Ishikawa (cell line): ENCODE results near the gene MYO5A.

Source experiments
- CEBPB ChIP-seq: IDR thresholded peaks from 2 replicates; pipeline ENCODE4 v1.6.1; 2012
- CREB1 ChIP-seq: IDR thresholded peaks from 2 replicates; pipeline ENCODE4 v1.6.1; 2012; ENCODE audit warnings: low read depth
- EGR1 ChIP-seq: IDR thresholded peaks from 2 replicates; pipeline ENCODE4 v1.6.1; 2012
- EP300 ChIP-seq: IDR thresholded peaks from 2 replicates; pipeline ENCODE4 v1.6.1; 2012; ENCODE audit warnings: borderline replicate concordance
- FOXM1 ChIP-seq: IDR thresholded peaks from 2 replicates; pipeline ENCODE4 v1.6.1; 2012; ENCODE audit warnings: low read depth, borderline replicate concordance
- NFIC ChIP-seq: IDR thresholded peaks from 2 replicates; pipeline ENCODE4 v1.6.1; 2012
- RAD21 ChIP-seq: IDR thresholded peaks from 2 replicates; pipeline ENCODE4 v1.6.1; 2012; ENCODE audit warnings: low read depth
- TAF1 ChIP-seq: IDR thresholded peaks from 2 replicates; pipeline ENCODE4 v1.6.1; 2012; ENCODE audit warnings: low read depth, mild to moderate bottlenecking
- TCF12 ChIP-seq: IDR thresholded peaks from 2 replicates; pipeline ENCODE4 v1.6.1; 2012; ENCODE audit warnings: low read depth
- TEAD4 ChIP-seq: IDR thresholded peaks from 2 replicates; pipeline ENCODE4 v1.6.1; 2012
- YY1 ChIP-seq: IDR thresholded peaks from 2 replicates; pipeline ENCODE4 v1.6.1; 2012; ENCODE audit warnings: low read depth
- ZBTB7A ChIP-seq: IDR thresholded peaks from 2 replicates; pipeline ENCODE4 v1.6.1; 2012; ENCODE audit warnings: low read depth
- TF ChIP-seq, protein P1 (sequence below): IDR thresholded peaks from 2 replicates; pipeline ENCODE4 v1.6.1; 2012; ENCODE audit warnings: low read depth, mild to moderate bottlenecking
- TF ChIP-seq, protein P2 (sequence below): IDR thresholded peaks from 2 replicates; pipeline ENCODE4 v1.6.1; 2012
- TF ChIP-seq, protein P3 (sequence below): IDR thresholded peaks from 2 replicates; pipeline ENCODE4 v1.6.1; 2012

Gene MYO5A

DNA sequence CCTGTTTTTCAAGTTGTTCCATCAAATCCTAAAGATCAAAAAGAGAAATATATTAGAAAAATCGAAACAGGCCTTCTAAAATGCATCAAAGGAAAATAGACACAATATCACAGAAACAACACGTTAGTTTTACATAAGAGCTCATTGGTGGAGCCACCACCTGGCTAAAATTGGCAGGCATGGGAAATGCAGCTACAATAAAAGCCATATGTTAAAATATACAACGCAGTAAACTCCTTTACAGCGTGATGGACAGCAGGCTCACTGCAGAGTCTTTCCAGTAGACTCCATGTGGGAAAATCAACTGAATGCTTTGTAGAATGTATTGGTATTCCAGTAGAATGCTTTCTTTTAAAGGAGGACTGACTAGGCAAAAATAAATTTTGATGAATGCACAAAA lies 192.2 kb downstream of the MYO5A start:
- TF ChIP-seq RAD21 (peak; percentile 12; the same call in 1 of the 2 replicates), NFIC (no peak), EP300 (no peak), TAF1 (no peak)

DNA sequence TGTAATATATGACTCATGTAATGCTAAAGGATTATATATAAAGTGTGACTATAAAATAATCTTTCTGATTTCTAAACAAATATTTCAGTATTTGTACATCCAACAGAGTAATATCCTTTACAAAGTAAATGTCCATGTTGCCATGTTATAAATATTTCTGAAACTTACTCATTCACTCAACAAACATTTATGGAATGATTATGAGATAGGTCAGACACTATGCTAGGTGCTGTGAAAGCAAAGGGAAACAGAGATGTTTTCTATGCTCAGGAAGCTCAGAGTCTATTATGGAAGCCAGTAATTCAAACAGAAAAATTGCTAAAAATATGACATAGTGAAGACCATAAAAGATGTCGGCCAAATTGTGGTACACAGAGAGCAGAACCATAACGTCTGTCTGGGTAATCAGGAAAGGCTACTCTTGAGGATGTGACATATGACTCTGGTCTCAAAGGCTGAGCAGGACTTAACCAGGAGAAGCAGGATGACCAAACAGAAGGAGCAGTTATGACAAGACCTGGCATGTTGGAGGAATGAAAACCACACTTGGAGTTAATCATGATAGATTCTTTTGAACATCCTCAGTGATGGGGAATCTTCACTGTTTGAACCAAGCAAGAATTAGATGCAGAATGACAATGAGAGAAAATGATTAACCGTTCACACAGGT lies 194.1 kb downstream of the MYO5A start:
- TF ChIP-seq, protein P1, sequence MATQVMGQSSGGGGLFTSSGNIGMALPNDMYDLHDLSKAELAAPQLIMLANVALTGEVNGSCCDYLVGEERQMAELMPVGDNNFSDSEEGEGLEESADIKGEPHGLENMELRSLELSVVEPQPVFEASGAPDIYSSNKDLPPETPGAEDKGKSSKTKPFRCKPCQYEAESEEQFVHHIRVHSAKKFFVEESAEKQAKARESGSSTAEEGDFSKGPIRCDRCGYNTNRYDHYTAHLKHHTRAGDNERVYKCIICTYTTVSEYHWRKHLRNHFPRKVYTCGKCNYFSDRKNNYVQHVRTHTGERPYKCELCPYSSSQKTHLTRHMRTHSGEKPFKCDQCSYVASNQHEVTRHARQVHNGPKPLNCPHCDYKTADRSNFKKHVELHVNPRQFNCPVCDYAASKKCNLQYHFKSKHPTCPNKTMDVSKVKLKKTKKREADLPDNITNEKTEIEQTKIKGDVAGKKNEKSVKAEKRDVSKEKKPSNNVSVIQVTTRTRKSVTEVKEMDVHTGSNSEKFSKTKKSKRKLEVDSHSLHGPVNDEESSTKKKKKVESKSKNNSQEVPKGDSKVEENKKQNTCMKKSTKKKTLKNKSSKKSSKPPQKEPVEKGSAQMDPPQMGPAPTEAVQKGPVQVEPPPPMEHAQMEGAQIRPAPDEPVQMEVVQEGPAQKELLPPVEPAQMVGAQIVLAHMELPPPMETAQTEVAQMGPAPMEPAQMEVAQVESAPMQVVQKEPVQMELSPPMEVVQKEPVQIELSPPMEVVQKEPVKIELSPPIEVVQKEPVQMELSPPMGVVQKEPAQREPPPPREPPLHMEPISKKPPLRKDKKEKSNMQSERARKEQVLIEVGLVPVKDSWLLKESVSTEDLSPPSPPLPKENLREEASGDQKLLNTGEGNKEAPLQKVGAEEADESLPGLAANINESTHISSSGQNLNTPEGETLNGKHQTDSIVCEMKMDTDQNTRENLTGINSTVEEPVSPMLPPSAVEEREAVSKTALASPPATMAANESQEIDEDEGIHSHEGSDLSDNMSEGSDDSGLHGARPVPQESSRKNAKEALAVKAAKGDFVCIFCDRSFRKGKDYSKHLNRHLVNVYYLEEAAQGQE = no peak
- TF ChIP-seq EGR1 (no peak), TEAD4 (no peak), NFIC (no peak), TCF12 (no peak), RAD21 (no peak), CREB1 (no peak), TAF1 (no peak)
- TF ChIP-seq, protein P2, sequence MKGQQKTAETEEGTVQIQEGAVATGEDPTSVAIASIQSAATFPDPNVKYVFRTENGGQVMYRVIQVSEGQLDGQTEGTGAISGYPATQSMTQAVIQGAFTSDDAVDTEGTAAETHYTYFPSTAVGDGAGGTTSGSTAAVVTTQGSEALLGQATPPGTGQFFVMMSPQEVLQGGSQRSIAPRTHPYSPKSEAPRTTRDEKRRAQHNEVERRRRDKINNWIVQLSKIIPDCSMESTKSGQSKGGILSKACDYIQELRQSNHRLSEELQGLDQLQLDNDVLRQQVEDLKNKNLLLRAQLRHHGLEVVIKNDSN = no peak

DNA sequence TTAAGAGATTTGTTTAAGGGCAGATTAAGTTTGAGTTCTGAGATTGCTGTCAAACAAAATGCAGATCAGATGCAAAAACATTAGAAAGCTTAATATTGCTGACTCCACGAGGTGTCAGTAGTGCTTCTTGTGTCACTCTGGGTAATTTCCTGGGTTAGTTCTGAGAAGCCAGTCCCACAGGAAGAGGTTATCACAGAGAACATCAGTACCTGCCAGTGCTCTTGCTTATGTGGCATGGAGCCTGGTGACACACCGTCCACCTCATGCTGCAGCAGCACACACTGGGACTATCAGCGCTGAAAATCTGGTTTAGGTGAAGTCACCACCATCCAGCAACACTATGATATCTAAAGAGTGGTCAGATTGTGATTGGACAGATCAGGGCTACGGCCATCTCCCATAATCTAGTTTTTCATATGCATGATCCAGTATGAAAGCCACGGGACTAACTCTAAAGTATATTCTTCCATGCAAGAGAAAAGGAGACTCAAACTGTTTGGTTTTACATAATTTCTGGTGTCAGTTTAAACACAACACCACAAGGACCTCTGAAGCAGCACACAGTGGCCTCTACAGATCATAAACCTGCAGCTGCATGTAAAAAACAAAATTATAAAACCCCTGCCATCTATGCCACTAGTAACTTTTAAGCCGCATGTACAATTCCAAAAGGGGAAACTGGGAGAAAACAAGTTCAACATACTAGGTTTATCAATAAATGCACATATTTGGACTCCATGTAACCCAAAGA lies 197.0 kb downstream of the MYO5A start:
- TF ChIP-seq RAD21 = peak; percentile 68
- TF ChIP-seq YY1 = no peak

DNA sequence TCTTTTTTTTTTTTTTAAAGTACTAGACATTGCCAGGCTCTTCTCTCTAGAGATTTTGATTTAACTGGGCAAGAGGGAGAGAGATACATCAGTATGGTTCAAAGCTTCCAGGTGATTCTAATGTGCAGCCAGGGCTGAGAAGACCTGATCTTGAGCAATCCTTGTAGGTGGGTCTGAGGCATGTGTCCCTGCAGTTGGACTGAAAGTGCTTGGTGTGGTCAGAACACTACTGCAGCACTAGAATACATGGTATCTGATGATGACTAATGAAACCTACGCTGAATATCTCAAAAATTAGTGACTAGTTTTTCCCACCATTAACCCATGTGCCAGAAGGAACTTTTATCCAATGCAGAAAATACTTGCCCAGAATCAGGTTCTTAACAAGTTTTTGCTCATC lies 198.7 kb downstream of the MYO5A start:
- TF ChIP-seq CREB1 = no peak
- TF ChIP-seq ZBTB7A = no peak
- no peak for TF ChIP-seq EGR1
- no peak for TF ChIP-seq NFIC
- no peak for TF ChIP-seq TAF1
- TF ChIP-seq EP300 = no peak
- TF ChIP-seq YY1 = no peak
- no peak for TF ChIP-seq FOXM1
- TF ChIP-seq, protein P3, sequence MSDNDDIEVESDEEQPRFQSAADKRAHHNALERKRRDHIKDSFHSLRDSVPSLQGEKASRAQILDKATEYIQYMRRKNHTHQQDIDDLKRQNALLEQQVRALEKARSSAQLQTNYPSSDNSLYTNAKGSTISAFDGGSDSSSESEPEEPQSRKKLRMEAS = no peak
- TF ChIP-seq, protein P2 = no peak

DNA sequence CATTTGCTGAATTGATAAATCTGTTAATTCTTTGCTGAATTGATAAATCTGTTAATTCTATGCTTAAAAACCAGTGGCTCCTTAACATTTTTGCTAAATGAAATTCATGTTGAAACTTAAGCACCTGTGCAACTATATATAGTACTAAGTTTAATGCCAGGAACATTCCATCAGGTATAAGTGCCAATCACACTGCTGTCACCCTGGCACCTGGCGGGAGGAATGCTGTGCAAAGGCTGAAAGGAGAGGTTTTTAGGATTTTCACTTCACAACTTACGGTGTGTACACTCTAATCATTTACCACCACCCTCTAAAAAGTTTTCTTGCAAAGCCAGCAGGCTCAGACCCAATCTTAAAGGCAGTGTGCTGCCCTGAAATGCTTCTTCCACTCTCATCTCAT lies 199.5 kb downstream of the MYO5A start:
- TF ChIP-seq YY1 = no peak
- TF ChIP-seq, protein P2 = no peak
- TF ChIP-seq EP300 = no peak
- no peak for TF ChIP-seq TAF1
- TF ChIP-seq NFIC = no peak
- no peak for TF ChIP-seq RAD21

DNA sequence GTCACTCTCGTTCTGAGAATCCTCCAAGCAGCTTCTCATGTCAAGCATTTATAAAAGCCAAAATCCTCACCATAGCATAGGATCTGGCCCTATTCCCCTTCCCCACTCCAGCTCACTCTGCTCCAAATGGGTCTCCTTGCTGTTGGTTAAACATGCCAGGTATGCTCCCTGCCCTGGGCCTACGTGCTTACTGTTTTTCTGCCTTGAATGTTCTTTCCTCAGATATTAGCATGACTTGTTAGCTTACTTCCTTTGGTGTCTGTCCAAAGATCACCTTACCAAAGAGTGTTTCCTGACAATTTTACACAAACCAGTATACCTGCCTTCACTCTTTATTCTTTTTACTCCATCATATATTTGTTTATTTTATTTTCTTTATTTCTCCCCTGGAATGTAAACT lies 200.0 kb downstream of the MYO5A start:
- TF ChIP-seq EGR1 (no peak), EP300 (no peak), ZBTB7A (no peak), RAD21 (no peak), TEAD4 (no peak), TAF1 (no peak), CREB1 (no peak), TCF12 (no peak), YY1 (no peak), CEBPB (no peak), NFIC (no peak), FOXM1 (no peak)
- TF ChIP-seq, protein P3 = no peak
- TF ChIP-seq, protein P2 = no peak
- TF ChIP-seq, protein P1 = no peak
